Stimulated activated CD8-positive, alpha-beta memory T cell treated with anti-CD3 and anti-CD28 coated beads, Interleukin-4, amount 100 ng/mL, for 1 hour (primary cell): ENCODE data around the gene INHBB.
"Not testable (repeated sequence)": the region's sequence is repeated elsewhere in the genome, so short reads cannot be mapped to it uniquely, and the experiment has no call there.

Experiments used
- DNase-seq, 2 donors: peaks; one replicate each; pipeline ENCODE4 v3.0.0-alpha.2; 2020; ENCODE audit warnings: low read depth in 2 of 2, low spot score in 1 of 2

INHBB gene

DNA sequence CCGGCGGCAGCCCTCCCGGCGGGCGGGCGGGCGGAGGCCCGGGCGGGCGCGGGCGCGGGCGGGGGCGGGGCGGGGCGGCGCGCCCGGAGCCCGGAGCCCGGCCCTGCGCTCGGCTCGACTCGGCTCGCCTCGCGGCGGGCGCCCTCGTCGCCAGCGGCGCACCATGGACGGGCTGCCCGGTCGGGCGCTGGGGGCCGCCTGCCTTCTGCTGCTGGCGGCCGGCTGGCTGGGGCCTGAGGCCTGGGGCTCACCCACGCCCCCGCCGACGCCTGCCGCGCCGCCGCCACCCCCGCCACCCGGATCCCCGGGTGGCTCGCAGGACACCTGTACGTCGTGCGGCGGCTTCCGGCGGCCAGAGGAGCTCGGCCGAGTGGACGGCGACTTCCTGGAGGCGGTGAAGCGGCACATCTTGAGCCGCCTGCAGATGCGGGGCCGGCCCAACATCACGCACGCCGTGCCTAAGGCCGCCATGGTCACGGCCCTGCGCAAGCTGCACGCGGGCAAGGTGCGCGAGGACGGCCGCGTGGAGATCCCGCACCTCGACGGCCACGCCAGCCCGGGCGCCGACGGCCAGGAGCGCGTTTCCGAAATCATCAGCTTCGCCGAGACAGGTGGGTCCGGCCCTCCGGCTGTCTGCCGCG, at the start of gene INHBB:
Gene INHBB (plus strand): TSS at position 111 of the 641 bp plus-strand sequence. CDS start 53 bp downstream, at position 164.
- DNase-seq: no peak

DNA sequence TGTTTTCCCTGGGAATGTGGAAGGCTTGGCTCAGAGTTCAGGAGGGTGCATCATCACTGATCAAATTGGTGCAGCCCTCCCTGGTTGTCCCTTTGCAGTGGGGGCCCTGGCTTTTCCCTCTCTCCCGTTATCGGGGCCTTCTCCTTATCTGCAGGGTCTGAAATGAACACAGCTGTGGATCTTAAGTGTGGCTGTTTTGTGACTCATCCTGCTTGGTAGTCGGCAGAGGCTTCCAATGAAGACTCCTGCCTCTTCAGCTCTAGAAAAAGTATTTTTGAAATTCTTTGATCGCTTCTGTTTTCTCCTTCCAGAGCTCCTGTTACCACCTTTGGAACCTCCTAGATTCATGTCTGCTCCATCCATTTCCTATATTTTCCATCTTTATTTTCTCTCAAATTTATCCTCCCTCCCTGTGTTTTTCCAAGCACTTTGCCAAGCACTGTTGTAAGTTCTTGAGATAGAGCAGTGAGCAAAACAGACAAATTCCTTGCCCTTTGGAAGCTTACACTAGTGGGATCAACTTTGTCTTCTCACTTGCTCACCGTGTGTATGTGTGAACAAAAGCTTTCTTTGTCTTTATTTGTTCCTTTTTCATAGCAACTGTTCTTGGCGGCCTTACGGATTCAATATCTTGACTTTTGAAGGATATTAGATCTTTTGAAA, 47.6 kb upstream of the INHBB start:
- no peak for DNase-seq

DNA sequence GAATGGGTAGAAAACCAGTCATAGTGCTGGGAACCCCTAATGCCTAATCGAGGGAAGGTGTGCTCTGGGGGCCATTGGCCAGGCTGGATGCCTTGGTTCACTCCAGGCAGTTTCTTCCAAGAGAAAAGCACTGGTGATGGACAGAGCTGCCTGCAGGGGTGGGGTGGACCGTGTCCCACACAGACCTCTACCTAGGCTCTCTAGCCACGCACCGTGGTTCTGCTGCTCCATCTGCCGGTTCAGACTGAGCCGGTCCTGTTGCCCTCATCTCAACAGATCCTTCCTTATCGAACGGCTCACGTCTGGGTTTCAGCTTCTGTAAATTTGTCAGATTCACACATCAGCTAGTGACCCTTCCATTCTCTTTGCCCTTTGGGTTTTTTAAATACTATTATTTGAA, 46.9 kb upstream of the INHBB start:
- no peak for DNase-seq

DNA sequence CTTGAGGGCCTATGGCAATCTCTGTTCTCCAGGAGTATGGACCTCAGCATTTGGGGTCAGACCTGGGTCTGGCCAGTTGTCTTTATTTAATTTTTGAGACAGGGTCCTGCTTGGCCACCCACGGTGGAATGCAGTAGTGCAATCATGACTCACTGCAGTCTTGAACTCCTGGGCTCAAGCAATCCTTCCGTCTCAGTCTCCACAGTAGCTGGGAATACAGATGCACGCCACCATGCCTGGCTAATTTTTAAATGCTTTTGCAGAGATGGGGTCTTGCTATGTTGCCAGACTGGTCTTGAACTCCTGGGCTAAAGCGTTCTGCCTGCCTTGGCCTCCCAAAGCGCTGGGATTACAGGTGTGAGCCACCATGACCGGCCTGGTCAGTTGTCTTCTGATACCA, 46.4 kb upstream of the INHBB start:
- no peak for DNase-seq

DNA sequence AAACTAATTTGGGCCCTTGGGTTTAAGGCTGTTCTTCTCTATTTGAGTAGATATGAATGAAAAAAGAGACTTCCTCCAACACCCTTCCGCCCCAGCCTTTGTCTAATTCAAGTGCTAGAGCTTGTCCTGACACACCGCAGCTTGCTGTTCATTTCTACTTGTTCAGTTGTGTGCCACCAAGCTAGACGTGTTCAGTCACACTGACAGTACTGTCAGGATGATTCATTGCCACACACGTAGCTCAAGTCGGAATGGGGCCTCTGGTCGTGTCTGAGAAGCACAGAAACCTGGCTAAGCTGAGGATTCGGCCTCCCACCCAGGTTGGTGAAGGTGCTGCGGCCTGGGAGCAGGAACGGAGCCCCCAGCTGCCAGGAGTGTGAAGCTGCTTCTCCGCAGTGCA, 45.6 kb upstream of the INHBB start:
- DNase-seq: no peak

DNA sequence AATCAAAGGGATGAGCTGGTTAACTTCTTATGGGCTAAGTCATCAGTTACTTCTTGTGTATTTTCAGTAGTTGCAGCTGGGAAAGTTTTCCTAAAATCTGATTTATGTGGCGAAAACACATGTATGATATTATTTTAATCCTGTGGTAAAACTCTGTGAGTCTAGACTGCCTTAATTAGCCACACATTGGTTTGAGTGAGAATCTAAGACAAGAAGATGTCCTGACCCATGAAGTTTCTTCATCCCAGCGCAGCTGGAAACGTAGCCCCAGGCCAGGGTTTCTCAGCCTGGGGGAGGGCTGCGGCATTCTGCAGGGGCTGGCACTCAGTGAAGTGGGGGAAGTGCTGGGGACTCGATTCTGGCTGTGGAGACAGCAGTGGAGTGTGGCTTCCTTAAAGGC, 44.7 kb upstream of the INHBB start:
- DNase-seq: no peak

DNA sequence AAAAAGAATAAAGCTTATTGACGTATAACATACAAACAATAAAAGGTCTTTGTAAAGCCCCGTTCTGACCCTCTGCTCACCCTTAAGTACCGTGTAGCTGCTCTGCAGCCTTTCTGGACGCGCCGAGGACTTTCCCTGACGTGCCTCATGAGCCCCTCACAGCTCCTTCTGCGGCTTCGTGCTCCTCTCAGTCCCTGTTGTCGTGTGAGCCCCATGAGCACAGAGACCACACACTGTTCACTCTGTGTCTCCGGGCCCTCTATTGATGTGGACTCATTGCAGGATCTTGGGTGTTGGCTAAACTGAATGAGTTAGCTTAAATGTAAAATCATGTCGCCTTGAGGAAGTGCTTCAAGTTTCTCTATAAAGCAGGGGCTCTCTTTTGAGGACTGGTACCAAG, 43.6 kb upstream of the INHBB start:
- no peak for DNase-seq

DNA sequence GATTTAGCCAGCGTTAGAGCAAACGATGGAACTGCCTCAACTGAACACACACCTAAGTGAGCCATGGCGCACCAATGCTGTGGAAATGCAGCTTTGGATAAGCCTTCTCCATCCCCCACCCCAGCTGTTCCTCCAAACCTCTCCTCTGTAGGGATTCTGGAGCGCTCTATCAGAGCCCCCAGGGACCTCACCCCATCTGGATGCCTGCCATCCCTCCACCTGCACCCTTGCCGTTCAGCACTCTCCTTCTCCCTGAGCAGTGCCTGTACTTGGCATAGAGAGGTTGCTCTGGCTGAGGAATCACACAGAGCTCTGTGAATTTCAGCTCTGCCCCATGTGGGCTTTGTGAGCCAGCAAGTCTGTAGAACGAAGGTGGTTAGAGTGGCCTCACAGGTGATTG, 42.8 kb upstream of the INHBB start:
- no peak for DNase-seq

DNA sequence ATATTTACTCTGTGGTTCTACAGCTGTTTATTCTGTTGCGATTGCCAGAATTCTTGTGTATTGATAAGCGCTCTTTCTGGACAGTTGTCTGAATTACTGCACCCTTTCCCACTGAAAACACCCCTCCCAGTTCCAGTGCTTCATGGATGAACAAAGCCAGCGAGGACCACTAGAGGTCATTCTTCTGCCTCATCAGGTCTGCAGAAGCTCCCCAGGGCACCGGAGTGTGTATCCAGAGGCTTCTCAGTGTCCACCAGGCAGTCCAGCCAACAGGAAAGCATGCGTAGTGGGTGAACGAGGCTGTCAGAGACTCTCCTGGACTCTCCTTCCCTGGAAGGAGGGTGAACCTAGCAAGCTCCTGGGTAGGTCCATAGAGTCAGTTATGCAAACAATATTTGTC, 40.6 kb upstream of the INHBB start:
- DNase-seq: no peak

DNA sequence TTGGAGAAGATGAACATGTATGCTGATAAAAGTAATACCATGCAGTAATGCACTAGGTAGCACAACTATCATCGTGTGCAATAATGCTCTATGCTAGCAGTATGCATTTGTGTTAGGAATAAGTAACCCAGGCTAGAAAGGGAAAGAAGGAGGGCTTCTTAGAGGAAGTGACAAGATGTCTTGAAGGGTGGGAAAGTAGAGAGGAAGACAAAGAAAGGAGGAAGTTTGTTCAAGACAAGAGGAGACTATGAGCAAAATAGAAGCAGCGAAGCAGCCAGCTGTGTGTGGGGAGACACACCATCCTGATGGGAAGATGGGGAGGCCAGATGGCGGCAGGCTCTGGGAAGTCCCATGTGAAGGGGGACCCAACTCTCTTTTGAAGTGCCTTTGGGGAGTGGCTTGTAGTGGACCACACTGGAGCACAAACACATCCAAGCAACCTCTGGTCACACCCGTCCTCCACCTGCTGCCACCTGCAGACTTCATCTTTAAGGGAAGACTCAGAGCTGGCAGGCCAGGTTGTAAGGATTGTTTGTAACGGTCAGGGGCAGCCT, 39.9 kb upstream of the INHBB start:
- DNase-seq: no peak

DNA sequence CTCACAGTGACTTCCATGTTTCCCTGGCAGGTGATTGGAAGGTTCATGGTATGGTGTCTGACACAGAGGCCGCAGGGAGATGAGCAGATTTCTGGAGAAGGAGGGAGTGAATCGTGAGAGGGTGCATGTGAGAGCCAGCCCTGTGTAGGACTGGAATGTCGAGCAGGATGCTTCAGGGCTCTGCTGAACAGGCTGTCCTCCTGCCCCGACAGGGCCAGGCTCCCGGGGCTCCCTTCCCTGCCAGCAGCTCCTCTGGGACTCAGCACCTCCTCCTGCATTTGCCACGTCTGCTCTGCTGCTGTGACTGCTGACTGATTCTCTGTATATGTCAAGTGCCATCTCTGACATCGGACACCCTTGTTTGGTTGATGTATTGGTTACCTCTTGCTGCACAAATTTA, 38.5 kb upstream of the INHBB start:
- DNase-seq: no peak

DNA sequence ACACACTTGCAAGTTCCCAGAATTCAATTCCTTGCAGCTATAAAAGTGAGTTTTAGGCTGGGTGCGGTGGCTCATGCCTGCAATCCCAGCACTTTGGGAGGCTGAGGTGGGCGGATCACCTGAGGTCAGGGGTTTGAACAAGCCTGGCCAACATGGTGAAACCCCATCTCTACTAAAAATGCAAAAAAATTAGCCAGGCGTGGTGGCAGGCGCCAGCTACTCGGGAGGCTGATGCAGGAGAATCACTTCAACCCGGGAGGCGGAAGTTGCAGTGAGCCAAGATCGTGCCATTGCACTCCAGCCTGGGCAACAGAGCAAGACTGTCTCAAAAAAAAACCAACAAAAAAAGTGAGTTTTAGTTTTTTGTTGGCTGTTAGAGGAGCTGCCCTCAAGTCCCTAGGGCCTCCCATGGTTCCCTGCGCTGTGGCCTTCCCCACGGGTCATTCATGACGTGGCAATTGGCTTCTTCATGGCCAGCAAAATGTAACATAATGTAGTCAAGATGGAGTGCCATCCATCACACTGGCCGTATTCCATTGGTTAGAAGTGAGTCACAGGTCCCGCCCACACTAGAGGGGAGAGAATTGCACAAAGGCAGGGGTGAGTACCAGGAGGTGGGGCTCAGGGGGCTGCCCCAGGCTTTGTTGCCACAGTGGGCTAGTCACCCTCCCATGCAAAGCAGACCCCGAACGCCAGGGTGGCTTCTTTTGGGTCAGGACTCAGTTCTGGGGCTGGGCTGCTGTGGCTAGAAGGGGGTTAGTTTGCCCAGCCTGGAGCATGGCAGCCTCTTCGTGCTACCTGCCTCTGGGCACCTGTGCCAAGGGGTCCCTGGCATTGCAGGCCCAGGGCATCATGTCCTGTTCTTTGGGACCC, 37.7 kb upstream of the INHBB start:
- DNase-seq: no peak

DNA sequence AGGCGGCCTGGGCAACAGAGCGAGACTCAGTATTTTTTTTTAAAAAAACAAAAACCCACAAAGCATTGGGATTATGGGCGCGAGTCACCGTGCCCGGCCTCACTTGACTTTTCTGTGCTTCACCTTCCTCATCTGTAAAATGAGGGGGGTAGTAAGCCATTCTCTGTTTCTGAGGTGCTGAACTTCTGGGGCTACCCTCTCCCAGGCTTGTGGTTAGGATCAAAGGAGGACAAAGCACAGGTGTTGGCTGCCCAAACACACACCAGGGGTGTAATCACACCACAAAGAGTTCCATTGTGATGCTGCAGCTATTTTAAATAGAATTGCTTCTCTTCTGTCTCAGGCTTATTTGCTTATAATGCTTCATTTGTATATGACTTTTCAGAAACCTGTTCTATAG, 35.8 kb upstream of the INHBB start:
- DNase-seq: no peak

DNA sequence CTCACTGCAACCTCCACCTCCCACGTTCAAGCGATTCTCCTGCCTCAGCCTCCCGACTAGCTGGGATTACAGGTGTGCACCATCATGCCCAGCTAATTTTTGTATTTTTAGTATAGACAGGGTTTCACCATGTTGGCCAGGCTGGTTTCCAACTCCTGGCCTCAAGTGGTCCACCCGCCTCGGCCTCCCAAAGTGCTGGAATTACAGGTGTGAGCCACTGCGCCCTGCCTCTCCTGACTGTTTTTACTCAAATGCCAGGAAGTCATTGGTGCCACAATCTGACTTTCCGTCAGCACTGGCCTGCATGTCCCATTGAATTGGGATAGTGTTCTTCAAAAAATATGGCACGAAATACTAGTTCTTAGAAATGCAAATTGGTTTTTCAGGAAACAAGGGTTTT, 35.1 kb upstream of the INHBB start:
- DNase-seq: not testable (repeated sequence)

DNA sequence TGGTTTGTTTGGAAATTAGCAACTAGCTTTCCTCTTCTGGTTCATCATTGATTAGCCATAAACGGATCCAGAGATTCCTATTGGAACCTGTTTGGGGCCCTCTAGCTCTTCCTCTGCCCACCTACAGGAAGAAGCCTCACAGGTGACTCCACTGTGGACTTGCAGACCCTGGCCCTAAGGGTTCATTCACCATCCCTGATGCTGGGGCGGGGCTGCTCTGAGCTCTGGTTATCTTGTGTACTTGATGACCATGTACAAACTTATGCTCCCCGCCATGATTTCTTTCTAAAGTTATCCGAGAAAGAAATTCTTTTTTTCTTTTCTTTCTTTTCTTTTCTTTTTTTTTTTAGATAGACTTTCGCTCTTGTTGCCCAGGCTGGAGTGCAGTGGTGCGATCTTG, 33.9 kb upstream of the INHBB start:
- no peak for DNase-seq

DNA sequence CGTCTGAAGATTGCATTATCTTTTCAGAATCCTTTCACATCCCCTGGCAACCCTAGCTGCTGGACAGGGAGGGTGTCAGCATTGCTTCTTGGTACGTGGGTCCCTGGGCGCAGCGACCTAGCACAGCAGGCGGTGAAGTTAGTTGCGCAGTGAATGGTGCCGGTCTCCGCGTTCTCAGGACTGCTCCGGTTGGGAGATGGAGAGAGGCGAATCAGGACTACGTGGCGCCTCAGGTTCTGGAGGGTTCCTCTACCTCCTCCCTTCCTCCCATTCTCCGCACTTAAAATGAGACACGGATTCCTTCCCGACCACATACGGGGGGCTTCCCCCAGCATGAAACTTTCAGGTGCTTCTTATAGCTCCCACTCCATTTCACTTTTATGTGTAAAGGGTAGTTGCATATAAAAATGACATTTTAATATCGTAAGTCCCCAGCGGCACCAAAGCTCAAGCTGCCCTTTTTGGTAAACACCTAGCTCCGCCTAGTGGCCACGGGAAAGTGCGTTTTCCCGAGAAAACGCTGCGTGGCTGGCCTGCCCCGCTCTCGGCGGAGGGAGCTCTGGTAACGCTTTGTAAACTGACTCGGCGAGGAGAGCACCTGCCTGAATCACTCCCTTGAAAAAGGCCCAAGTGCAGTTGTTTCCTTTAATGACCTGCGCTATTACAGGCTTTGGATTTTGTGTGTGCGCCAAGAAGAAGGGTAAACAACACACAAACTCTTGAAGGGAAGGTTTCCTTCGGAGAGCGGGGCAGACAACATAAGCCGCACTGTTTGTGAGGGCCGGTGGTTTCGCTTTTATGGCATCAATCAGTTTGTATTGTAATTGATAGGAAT, 32.9 kb upstream of the INHBB start:
- peak; percentile 41 to 52 for DNase-seq

DNA sequence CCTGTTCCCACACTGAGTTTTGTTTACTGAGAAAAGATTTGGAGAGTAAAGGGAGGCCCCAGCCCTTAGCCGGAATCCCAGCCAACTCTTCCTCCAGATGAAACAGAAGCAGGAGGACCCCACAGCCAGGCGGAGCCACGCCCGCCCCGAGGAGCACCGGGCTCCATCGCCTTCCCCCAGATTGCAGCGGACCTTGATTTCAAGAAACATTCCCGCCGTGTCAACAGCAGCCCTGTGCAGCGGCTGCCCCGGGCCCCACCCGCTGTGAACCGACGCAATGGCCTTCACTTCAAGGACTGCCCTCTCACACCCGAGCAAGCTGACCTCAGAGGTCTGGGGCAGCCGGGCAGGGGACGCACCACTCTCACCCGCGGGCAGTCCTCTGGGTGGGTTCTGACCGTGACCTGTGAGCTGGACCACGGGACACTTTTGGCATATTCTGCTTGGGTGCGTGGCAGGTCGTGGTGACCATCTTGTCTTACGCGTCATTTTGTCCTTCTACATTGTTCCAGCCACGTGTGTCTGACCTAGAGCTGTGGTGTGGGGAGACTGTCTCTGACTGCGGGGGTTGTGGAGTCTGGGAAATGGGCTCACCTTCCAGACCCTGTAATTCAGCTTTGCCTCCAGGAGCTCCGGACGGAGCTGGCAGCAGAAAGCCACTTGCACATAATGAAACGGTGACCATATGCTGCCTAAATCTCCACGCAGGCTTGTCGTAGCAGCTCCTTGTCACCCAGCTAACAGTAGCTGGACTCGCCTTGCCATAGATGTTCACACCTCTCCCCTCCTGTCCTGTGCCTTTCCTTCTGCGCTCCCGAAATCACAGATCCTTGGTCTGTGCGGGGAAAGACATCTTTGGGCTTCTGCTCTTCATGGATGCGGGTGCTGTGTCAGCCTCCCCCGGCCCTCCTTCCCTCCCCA, 32.0 kb upstream of the INHBB start:
- DNase-seq: no peak

DNA sequence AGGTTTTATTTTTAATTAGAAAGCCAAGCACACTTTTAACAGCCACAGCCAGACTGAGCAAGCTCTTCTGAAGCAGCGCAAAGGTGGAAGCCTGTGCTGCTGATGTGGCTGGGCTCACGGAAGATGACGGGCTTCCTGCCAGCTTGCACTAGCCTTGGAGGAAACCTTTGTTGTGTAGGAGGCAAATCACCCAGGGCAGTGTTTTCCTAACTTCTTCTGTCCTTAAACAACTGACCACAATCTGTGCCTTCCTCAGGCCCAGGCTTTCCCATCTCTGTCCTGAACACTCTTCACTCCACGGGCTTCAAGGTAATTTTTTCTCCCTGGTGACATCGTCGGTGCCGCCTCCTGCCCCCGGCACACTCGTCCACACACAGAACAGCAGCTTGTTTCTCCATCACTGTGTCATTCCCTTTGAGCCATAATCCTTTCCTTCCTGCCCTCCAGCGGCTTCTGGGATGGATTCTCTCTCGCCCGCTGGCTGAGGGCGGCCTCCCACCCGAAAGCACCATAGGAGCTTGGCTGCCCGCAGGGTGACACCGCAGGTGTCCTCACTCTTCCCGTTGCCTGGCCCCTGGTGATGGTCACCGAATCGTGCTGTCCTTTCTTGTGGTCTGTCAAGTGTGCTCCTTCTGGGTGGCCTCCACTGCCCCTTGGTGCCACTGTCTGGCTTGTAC, 31.1 kb upstream of the INHBB start:
- no peak for DNase-seq

DNA sequence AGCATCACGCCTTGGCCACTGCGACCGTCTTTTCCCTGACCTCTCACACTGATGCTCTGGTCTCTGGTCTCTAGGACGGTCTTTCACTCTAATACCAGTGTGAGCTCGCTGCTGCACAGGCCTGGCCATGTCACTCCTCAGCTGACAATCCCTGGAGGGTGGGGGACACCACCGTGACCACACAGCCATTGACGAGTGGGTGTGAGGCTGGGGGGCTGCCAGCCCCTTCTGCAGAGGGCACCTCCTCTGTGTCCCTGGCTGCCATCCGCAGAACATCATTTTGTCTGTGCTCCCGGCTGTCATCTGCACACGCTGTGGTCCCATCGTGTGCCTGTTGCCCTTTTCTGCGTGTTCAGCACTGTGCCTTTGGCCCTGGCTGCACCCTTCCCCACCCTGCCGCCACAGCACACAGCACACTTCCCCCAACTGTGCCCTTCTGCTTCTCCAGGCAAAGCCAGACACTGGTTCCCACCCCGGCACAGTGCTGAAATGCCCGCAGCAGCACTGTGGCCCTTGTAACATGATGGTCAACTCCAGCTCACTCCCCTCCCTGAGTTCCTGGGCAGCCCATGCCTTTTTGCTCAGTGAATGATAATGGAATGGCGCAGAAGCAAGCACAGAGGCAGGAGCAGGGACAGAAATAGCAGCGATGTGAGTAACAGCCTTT, 30.4 kb upstream of the INHBB start:
- DNase-seq: no peak
